ENCODE data around the gene CUX1.

GRCh38 chr7:102103027-102103372 lies 285.6 kb downstream of the CUX1 start:
- TF ChIP-seq EZH2 (IDR thresholded peaks at IDR 0.05; ENCODE audit: low read length, unreplicated experiment) (no peak), EZH2phosphoT487 (IDR thresholded peaks at IDR 0.05; ENCODE audit: borderline replicate concordance, low read length) (no peak), CTCF (conservative IDR thresholded peaks at IDR 0.05; ENCODE audit: low read depth, low read length) (no peak)
